ENCODE measurements around the gene MDH2.

GRCh38 chr7:76054123-76055120, 6.5 kb downstream of the MDH2 start:
- TF ChIP-seq, protein P1, sequence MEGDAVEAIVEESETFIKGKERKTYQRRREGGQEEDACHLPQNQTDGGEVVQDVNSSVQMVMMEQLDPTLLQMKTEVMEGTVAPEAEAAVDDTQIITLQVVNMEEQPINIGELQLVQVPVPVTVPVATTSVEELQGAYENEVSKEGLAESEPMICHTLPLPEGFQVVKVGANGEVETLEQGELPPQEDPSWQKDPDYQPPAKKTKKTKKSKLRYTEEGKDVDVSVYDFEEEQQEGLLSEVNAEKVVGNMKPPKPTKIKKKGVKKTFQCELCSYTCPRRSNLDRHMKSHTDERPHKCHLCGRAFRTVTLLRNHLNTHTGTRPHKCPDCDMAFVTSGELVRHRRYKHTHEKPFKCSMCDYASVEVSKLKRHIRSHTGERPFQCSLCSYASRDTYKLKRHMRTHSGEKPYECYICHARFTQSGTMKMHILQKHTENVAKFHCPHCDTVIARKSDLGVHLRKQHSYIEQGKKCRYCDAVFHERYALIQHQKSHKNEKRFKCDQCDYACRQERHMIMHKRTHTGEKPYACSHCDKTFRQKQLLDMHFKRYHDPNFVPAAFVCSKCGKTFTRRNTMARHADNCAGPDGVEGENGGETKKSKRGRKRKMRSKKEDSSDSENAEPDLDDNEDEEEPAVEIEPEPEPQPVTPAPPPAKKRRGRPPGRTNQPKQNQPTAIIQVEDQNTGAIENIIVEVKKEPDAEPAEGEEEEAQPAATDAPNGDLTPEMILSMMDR (IDR thresholded peaks at IDR 0.05): no peak
- TF ChIP-seq POLR2A (IDR thresholded peaks at IDR 0.05): no peak
